DND-41 (cell line): Measurements from ENCODE around the gene CEACAM16.

Experiments used
- CTCF ChIP-seq: IDR thresholded peaks from 2 replicates; pipeline ENCODE4 v1.5.1; 2012; ENCODE audit warnings: borderline replicate concordance, low read length, moderate library complexity, mild to moderate bottlenecking; ENCODE audit not compliant: poor library complexity, severe bottlenecking; ENCODE audit errors: extremely low read depth
- EZH2 ChIP-seq: IDR thresholded peaks from 3 replicates; pipeline ENCODE4 v1.6.1; 2012; ENCODE audit warnings: borderline replicate concordance, low read depth, mild to moderate bottlenecking, moderate library complexity, low read length, inconsistent platforms; ENCODE audit not compliant: severe bottlenecking

GRCh38 chr19:44714597-44715169, 15.7 kb downstream of the CEACAM16 start:
- TF ChIP-seq CTCF, result no peak
- TF ChIP-seq EZH2, result no peak
